ENCODE measurements around the gene DNAH14. TPM values are rescaled to one million over a fixed set of nuclear protein-coding genes. Genes with fewer than 3 reads are reported as not detected.

The DNAH14 gene
- total and polyA plus RNA-seq, 10 of the 15 experiments (the other 5 are each of a cell fraction or from before 2014, with no cell fraction given) = 2.0 to 7.9 (median 4.8) TPM

DNA sequence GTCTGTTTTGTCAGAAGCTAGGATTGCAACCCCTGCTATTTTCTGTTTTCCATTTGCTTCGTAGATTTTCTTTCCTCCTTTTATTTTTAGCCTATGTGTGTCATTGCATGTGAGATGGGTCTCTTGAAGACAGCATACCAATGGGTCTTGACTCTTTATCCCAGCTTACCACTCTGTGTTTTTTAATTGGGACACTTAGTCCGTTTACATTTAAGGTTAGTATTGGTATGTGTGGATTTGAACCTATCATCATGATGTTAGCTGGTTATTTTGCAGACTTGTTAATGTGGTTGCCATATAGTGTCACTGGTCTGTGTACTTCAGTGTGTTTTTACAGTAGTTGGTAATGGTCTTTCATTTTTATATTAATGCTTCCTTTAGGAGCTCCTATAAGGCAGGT lies 141.5 kb downstream of the DNAH14 start:
- H3K9ac ChIP-seq (ENCODE audit: control insufficient read depth, insufficient read depth, low read length) = no peak overlapping the region
- WGBS (ENCODE audit: insufficient coverage, insufficient replicate concordance, low lambda C conversion rate, missing lambda C conversion rate) = 0% methylated on average over 2 of the region's 2 CpGs
- no peaks in the 10 kb centered on the region for H3K36me3 ChIP-seq (ENCODE audit: control insufficient read depth in 2 of 2, insufficient read depth in 2 of 2, low read length in 1 of 2)
- POLR2A ChIA-PET = no interaction called here
- no peaks in the 10 kb centered on the region; the same call in 2 of the 3 replicates for H3K9me3 ChIP-seq (replicated peaks; ENCODE audit: control insufficient read depth, insufficient read depth, low read length)
- TF ChIP-seq PML (IDR thresholded peaks at IDR 0.05; ENCODE audit: low read length) (no peak), BRCA1 (IDR thresholded peaks at IDR 0.05; ENCODE audit: low read depth, low read length) (no peak), RCOR1 (conservative IDR thresholded peaks at IDR 0.05; ENCODE audit: low read depth, low read length) (no peak), ZBED1 (IDR thresholded peaks at IDR 0.05; ENCODE audit: borderline replicate concordance) (no peak), ZNF274 (IDR thresholded peaks at IDR 0.05; ENCODE audit: insufficient read depth, insufficient read length) (no peak), SRF (IDR thresholded peaks at IDR 0.05; ENCODE audit: low read depth in 2 of 2, low read length in 2 of 2) (no peak), NFYA (IDR thresholded peaks at IDR 0.05; ENCODE audit: borderline replicate concordance, low read depth, low read length) (no peak), ZBTB4 (CRISPR knock-in tag; IDR thresholded peaks at IDR 0.05) (no peak)
- H3K4me2 ChIP-seq (ENCODE audit: control insufficient read depth, insufficient read depth) = no peak overlapping the region
- DNase-seq (ENCODE audit: low read depth, low spot score) (no peak), FAIRE-seq (no peak), ATAC-seq (no peak)
- RAD21 ChIA-PET (ENCODE audit: unreplicated experiment) = no interaction called here
- CTCF ChIA-PET = interaction anchor here (0.6 to 1.0 kb wide), 2 partner anchors 94 to 558 kb away, joined by 3 read pairs; no protein-coding TSS in a partner anchor
- H3K27ac ChIP-seq (ENCODE audit: control insufficient read depth, insufficient read depth) = no peak overlapping the region
- SMC1A ChIA-PET (ENCODE audit: uncharacterized antibody, unreplicated experiment) = interaction anchor here (1.2 kb wide), 1 partner anchor 13 kb away, joined by 3 read pairs; no protein-coding TSS in a partner anchor
- in situ Hi-C loops (cut with MboI) (no loop called here), intact Hi-C loops (cut with micrococcal nuclease; ENCODE audit: unreplicated experiment) (no loop called here)
- H2AFZ ChIP-seq (ENCODE audit: control insufficient read depth, low read depth, low read length) = no peak overlapping the region
- H3K4me3 ChIP-seq = no peak overlapping the region
- no peaks in the 10 kb centered on the region for H3K4me1 ChIP-seq (ENCODE audit: control insufficient read depth, insufficient read depth, low read length)
- H3K27me3 ChIP-seq (replicated peaks in 1 of 2; ENCODE audit: control insufficient read depth in 2 of 2, insufficient read depth in 2 of 2, low read length in 1 of 2) = no peaks in the 10 kb centered on the region
- no peaks in the 10 kb centered on the region for H3K79me2 ChIP-seq (ENCODE audit: control insufficient read depth, insufficient read depth, low read length)
- no peaks in the 10 kb centered on the region for H4K20me1 ChIP-seq (ENCODE audit: control insufficient read depth, insufficient read depth)
- no TSS peak for BruUV-seq (replicated peaks)

Measured in GM12878 (cell line).